GM12801 (cell line): ENCODE measurements around the gene RPL10A.

ENCODE experiments used
- CTCF ChIP-seq: IDR thresholded peaks from one replicate; pipeline ENCODE4 v1.5.1; 2011; ENCODE audit warnings: control low read depth; ENCODE audit not compliant: insufficient read length; ENCODE audit errors: extremely low read depth

The RPL10A gene

GRCh38 chr6:35468980-35469750 is 964 bp downstream of the RPL10A start:
- TF ChIP-seq CTCF: no peak

GRCh38 chr6:35469751-35470662 is 1.8 kb downstream of the RPL10A start:
- no peak for TF ChIP-seq CTCF

- TF ChIP-seq CTCF: no peak
Measured at GRCh38 chr6:35470663-35471120, 2.5 kb downstream of the RPL10A start.

- no peak for TF ChIP-seq CTCF
Measured at GRCh38 chr6:35471836-35472345, 3.7 kb downstream of the RPL10A start.

- no peak for TF ChIP-seq CTCF
Measured at GRCh38 chr6:35473075-35473849, 5.1 kb downstream of the RPL10A start.

- no peak for TF ChIP-seq CTCF
Measured at GRCh38 chr6:35473850-35474130, 5.6 kb downstream of the RPL10A start.
